MM.1S (cell line): ENCODE data around the gene F3.

ENCODE experiments used
- EZH2 ChIP-seq: fragments of 300-600 bp; sonication (generic); optimal IDR thresholded peaks from 2 replicates; pipeline ENCODE3; 2017; ENCODE audit warnings: low read depth, mild to moderate bottlenecking, antibody characterized with exemption, low read length, mixed read lengths
- TF ChIP-seq, protein P1 (sequence below): fragments of 300-600 bp; sonication (generic); IDR thresholded peaks from 2 replicates; pipeline ENCODE4 v1.5.1; 2016; ENCODE audit warnings: antibody characterized with exemption, low read length, mixed read lengths

DNA sequence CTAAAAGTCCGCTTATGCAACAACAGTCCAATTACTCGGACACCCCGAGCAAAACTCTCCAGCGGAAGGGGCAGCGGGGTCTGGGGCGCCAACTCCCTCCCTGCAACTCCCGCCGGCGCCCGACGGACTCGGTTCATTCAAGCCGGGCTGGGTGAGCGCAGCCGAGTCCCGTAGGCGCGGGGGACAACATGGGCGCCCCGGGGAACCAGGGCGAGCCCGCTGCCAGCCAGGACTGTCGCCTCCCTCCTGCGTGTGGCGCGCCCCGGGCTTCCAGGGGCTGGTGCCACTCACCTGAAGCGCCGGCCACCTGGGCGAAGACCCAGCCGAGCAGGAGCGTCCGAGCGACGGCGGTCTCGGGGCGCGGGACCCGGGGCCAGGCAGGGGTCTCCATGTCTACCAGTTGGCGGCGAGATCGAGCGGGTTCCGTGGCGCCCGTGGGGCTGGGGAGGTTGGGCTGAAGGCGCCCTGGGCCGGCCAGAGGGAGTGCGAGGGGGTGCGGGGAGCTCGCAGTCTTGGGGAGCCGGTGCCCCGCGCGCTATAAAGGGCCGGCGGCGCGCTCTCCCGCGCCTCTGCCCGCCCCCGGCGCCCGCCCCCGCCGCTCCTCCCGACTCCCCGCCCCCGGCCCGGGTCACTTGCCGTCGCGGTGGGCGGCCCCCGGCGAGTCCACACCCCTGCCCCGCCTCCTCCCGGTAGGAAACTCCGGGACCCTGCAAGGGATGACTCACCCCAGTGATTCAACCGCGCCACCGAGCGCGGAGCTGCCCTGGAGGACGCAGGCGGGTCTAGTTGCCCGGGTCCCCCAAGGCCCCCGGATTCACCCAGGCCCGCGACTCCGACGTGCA lies at the start of gene F3:
- TF ChIP-seq, protein P1, sequence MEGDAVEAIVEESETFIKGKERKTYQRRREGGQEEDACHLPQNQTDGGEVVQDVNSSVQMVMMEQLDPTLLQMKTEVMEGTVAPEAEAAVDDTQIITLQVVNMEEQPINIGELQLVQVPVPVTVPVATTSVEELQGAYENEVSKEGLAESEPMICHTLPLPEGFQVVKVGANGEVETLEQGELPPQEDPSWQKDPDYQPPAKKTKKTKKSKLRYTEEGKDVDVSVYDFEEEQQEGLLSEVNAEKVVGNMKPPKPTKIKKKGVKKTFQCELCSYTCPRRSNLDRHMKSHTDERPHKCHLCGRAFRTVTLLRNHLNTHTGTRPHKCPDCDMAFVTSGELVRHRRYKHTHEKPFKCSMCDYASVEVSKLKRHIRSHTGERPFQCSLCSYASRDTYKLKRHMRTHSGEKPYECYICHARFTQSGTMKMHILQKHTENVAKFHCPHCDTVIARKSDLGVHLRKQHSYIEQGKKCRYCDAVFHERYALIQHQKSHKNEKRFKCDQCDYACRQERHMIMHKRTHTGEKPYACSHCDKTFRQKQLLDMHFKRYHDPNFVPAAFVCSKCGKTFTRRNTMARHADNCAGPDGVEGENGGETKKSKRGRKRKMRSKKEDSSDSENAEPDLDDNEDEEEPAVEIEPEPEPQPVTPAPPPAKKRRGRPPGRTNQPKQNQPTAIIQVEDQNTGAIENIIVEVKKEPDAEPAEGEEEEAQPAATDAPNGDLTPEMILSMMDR, result no peak
- TF ChIP-seq EZH2, result no peak
